Activated T-helper 2 cell treated with anti-CD3 and anti-CD28 coated beads, Interferon-gamma antibody, Interleukin-2, Interleukin-4, amounts not matched to agents 10 μg/mL and 5 μg/mL and 100 μg/mL, durations not matched to agents 14 hours and 24 hours and 36 hours (primary cell): ENCODE results near the gene PCDHA11. TPM values are rescaled to one million over a fixed set of nuclear protein-coding genes. Genes with fewer than 3 reads are reported as not detected.

ENCODE experiments used
- total RNA-seq: library from RNA; stranded (reverse); gene quantifications from 2 replicates; pipeline ENCODE4 v1.2.3, GENCODE V29; 2022

The PCDHA11 gene
- total RNA-seq, 1 donor from 2014 or later: not detected

Other genes with a start within 250 kb of the PCDHA11 start
- gene CD14, start 235.8 kb upstream of the PCDHA11 start, total RNA-seq: 0.39 TPM in 2 replicates
- 40.2 and 40.7 TPM in 2 replicates for gene TMCO6, start 229.5 kb upstream of the PCDHA11 start, total RNA-seq
- 63.0 and 65.6 TPM in 2 replicates for gene NDUFA2, start 221.3 kb upstream of the PCDHA11 start, total RNA-seq
- 111 and 119 TPM in 2 replicates for gene IK, start 221.1 kb upstream of the PCDHA11 start, total RNA-seq
- gene WDR55, start 204.1 kb upstream of the PCDHA11 start, total RNA-seq: 39.1 and 40.0 TPM in 2 replicates
- gene DND1, start 195.4 kb upstream of the PCDHA11 start, total RNA-seq: 3.2 and 3.5 TPM in 2 replicates
- 107 and 110 TPM in 2 replicates for gene HARS1, start 177.6 kb upstream of the PCDHA11 start, total RNA-seq
- gene HARS2, start 177.5 kb upstream of the PCDHA11 start, total RNA-seq: 28.0 and 30.1 TPM in 2 replicates
- 53.4 and 53.9 TPM in 2 replicates for gene ZMAT2, start 168.5 kb upstream of the PCDHA11 start, total RNA-seq
- 0.07 TPM in 1 of 2 replicates, not detected in the other for gene PCDHA1, start 82.8 kb upstream of the PCDHA11 start, total RNA-seq
- gene PCDHA2, start 74.1 kb upstream of the PCDHA11 start, total RNA-seq: not detected in 2 replicates
- not detected in 2 replicates for gene PCDHA3, start 67.9 kb upstream of the PCDHA11 start, total RNA-seq
- gene PCDHA4, start 61.9 kb upstream of the PCDHA11 start, total RNA-seq: not detected in 2 replicates
- not detected in 2 replicates for gene PCDHA5, start 47.3 kb upstream of the PCDHA11 start, total RNA-seq
- gene PCDHA6, start 41.0 kb upstream of the PCDHA11 start, total RNA-seq: not detected in 2 replicates
- not detected in 2 replicates for gene PCDHA7, start 34.7 kb upstream of the PCDHA11 start, total RNA-seq
- not detected in 2 replicates for gene PCDHA8, start 27.8 kb upstream of the PCDHA11 start, total RNA-seq
- gene PCDHA9, start 20.6 kb upstream of the PCDHA11 start, total RNA-seq: not detected in 2 replicates
- gene PCDHA10, start 13.1 kb upstream of the PCDHA11 start, total RNA-seq: not detected in 2 replicates
- not detected in 2 replicates for gene PCDHA12, start 6.4 kb downstream of the PCDHA11 start, total RNA-seq
- gene PCDHA13, start 13.2 kb downstream of the PCDHA11 start, total RNA-seq: not detected in 2 replicates
- gene PCDHAC1, start 57.3 kb downstream of the PCDHA11 start, total RNA-seq: not detected in 2 replicates
- not detected in 2 replicates for gene PCDHAC2, start 97.5 kb downstream of the PCDHA11 start, total RNA-seq
- not detected in 2 replicates for gene PCDHB1, start 182.4 kb downstream of the PCDHA11 start, total RNA-seq
- gene PCDHB2, start 225.7 kb downstream of the PCDHA11 start, total RNA-seq: 0.11 and 0.25 TPM in 2 replicates
- gene PCDHB3, start 231.5 kb downstream of the PCDHA11 start, total RNA-seq: not detected in 2 replicates